Pancreas (tissue), 10 donors: ENCODE data around the gene XYLT1. TPM values are rescaled to one million over a fixed set of nuclear protein-coding genes. Genes with fewer than 3 reads are reported as not detected.
A peak's percentile ranks its signal among the peaks of the same experiment; 100 is the strongest.

ENCODE experiments used
- ATAC-seq, 4 donors: fragments of 200-7000 bp; cut with Tn5 transposase; one replicate each; pipeline versions ENCODE4 v1.8.0 to v1.9.1; 2020; ENCODE audit warnings: mild to moderate bottlenecking in 4 of 4, moderate library complexity in 4 of 4
- DNase-seq, 6 donors: peaks; one replicate each; pipeline ENCODE4 v3.0.0-alpha.2; 2020
- FAIRE-seq: peaks from 2 replicates; lab custom pipeline; 2012; peaks lifted over from hg19 to GRCh38; lab: Jason Lieb, UNC
- H3K27ac ChIP-seq, 4 donors: fragments of 200-600 bp; sonication (generic); 1 replicate in 3 of 4; 2 replicates in 1 of 4; pipeline versions ENCODE4 v1.5.0 to v1.8.0; 2020
- H3K27me3 ChIP-seq, 4 donors: fragments of 200-600 bp; one replicate each; pipeline ENCODE4 v1.8.0; 2021
- H3K36me3 ChIP-seq, 3 donors: fragments of 200-600 bp; sonication (generic) in 1 of 3; one replicate each; pipeline versions ENCODE4 v1.5.0 to v1.8.0; 2020 to 2021
- H3K4me1 ChIP-seq, 3 donors: fragments of 200-600 bp; one replicate each; pipeline ENCODE4 v1.8.0; 2021
- H3K4me3 ChIP-seq, 4 donors: fragments of 200-600 bp; sonication (generic) in 2 of 4; one replicate each; pipeline versions ENCODE4 v1.5.0 to v1.8.0; 2020 to 2021
- H3K9me3 ChIP-seq, 4 donors: fragments of 200-600 bp; one replicate each; pipeline ENCODE4 v1.8.0; 2021
- CTCF ChIP-seq, 4 donors: fragments of 200-600 bp; sonication (generic) in 3 of 4; IDR thresholded peaks; one replicate each; pipeline versions ENCODE4 v1.5.0 to v1.8.0; 2021; ENCODE audit warnings: antibody characterized with exemption in 4 of 4
- WGBS, 2 donors: extraction: QIAGEN DNeasy Blood & Tissue Kit; methylation state at CpG; one replicate each; pipeline ENCODE4 v1.1.7; 2013; 5-methylcytosine and 5-hydroxymethylcytosine counted together
- intact Hi-C, 3 donors: fragments of 100-400 bp; cut with DNase I; formaldehyde crosslinking; loops; one replicate each; pipeline versions ENCODE4 v1.11.1 to v1.14.2; 2022
- polyA plus RNA-seq, 2 donors: library from polyadenylated mRNA; stranded (reverse); fragments of 200-250 nt; gene quantifications; one replicate each; pipeline ENCODE4 v1.2.3, GENCODE V29; 2013
- total RNA-seq, 6 donors: library from RNA; stranded (reverse); fragmentation: NEBNext Ultra II Directional in 4 of 6; extraction: Animal tissue kit (Norgen Biotek cat#: 25700) in 4 of 6; gene quantifications; one replicate each; pipeline versions ENCODE4 v1.2.1 to v1.2.4, GENCODE V29; 2021 to 2023
- donor health status: healthy with polysubstance abuse.
- donor health status: DM: no; HTN: no; CAD: no; lungs with moderate emphysema.
- donor health status: DM: no; HTN: no; CAD: no.
- donor health status: control.
- donor health status: control.
- donor health status: Bipolar disorder and iron deficiency.
- donor health status: DM: yes; HTN: yes; CAD: no.
- donor health status: DM: no; HTN: no; CAD: no.
- donor health status: DM: no; HTN: no; CAD: no.
- donor health status: DM: yes; HTN: yes; CAD: no.

XYLT1 gene
- total and polyA plus RNA-seq, 8 donors, result 1.6 to 8.2 (median 4.6) TPM

GRCh38 chr16:17173281-17173680 lies 297.5 kb downstream of the XYLT1 start:
- peak in 1 of 6 donors; percentile 50 for DNase-seq

GRCh38 chr16:17171250-17172143 lies 299.3 kb downstream of the XYLT1 start:
- ATAC-seq (peak; percentile 53 to 84 (median 73)), DNase-seq (peak in 3 of 6 donors; percentile 7 to 40 (median 30)), FAIRE-seq (no peak)
- peaks cover 7 to 13% (median 12%) of the 10 kb centered on the region in 3 donors for H3K4me1 ChIP-seq
- H3K9me3 ChIP-seq, result no peaks in the 10 kb centered on the region
- no peaks in the 10 kb centered on the region for H3K36me3 ChIP-seq
- H3K27ac ChIP-seq, result peak overlapping the region in 1 of 4 donors; percentile 42
- no peak for TF ChIP-seq CTCF (IDR thresholded peaks at IDR 0.05)
- 14 to 19% methylated on average over 8 of the region's 8 CpGs for WGBS, 2 donors
- H3K27me3 ChIP-seq, result no peaks in the 10 kb centered on the region
- H3K4me3 ChIP-seq, result no peak overlapping the region
- intact Hi-C loops, result no loop called here

More at GRCh38 chr16:17173281-17173680, 297.5 kb downstream of the XYLT1 start:
- Histone ChIP-seq H3K9me3 (no peaks in the 10 kb centered on the region), H3K27me3 (no peaks in the 10 kb centered on the region), H3K27ac (no peak overlapping the region), H3K36me3 (no peaks in the 10 kb centered on the region), H3K4me1 (peaks cover 7 to 13% (median 12%) of the 10 kb centered on the region in 3 donors), H3K4me3 (no peak overlapping the region)
- 76 to 78% methylated on average over 6 of the region's 6 CpGs for WGBS, 2 donors
- FAIRE-seq, result no peak
- no peak for TF ChIP-seq CTCF (IDR thresholded peaks at IDR 0.05)
- intact Hi-C loops, result no loop called here
- ATAC-seq, result peak in 3 of 4 donors; percentile 34 to 80 (median 63)

GRCh38 chr16:17170435-17170834 lies 300.3 kb downstream of the XYLT1 start:
- H3K9me3 ChIP-seq, result no peaks in the 10 kb centered on the region
- H3K27ac ChIP-seq, result no peak overlapping the region
- H3K27me3 ChIP-seq, result no peaks in the 10 kb centered on the region
- no peak for FAIRE-seq
- DNase-seq, result no peak
- H3K4me3 ChIP-seq, result no peak overlapping the region
- peaks cover 7 to 13% (median 12%) of the 10 kb centered on the region in 3 donors for H3K4me1 ChIP-seq
- intact Hi-C loops, result no loop called here
- 93 to 94% methylated on average over 3 of the region's 3 CpGs for WGBS, 2 donors
- no peak for TF ChIP-seq CTCF (IDR thresholded peaks at IDR 0.05)
- no peak for ATAC-seq
- H3K36me3 ChIP-seq, result no peaks in the 10 kb centered on the region

GRCh38 chr16:17168181-17168580 lies 302.6 kb downstream of the XYLT1 start:
- intact Hi-C loops, result no loop called here
- no peak for FAIRE-seq
- no peaks in the 10 kb centered on the region for H3K27me3 ChIP-seq
- DNase-seq, result no peak
- H3K27ac ChIP-seq, result no peak overlapping the region
- H3K4me1 ChIP-seq, result peaks cover 7 to 13% (median 12%) of the 10 kb centered on the region in 3 donors
- WGBS, 2 donors, result 96% methylated on average over 5 of the region's 5 CpGs
- no peak for ATAC-seq
- TF ChIP-seq CTCF (IDR thresholded peaks at IDR 0.05), result no peak
- no peaks in the 10 kb centered on the region for H3K36me3 ChIP-seq
- no peak overlapping the region for H3K4me3 ChIP-seq
- no peaks in the 10 kb centered on the region for H3K9me3 ChIP-seq

GRCh38 chr16:17166095-17166494 lies 304.7 kb downstream of the XYLT1 start:
- H3K4me3 ChIP-seq, result no peak overlapping the region
- H3K27ac ChIP-seq, result no peak overlapping the region
- intact Hi-C loops, result no loop called here
- ATAC-seq (no peak), DNase-seq (no peak), FAIRE-seq (no peak)
- WGBS, 2 donors, result 91 to 94% methylated on average over 4 of the region's 4 CpGs
- peaks cover 1 to 3% (median 2%) of the 10 kb centered on the region in 3 donors for H3K4me1 ChIP-seq
- H3K36me3 ChIP-seq, result no peaks in the 10 kb centered on the region
- no peaks in the 10 kb centered on the region for H3K27me3 ChIP-seq
- no peaks in the 10 kb centered on the region for H3K9me3 ChIP-seq
- TF ChIP-seq CTCF (IDR thresholded peaks at IDR 0.05), result no peak
